Mammary epithelial cell (primary cell): Measurements from ENCODE around the gene IL23R.

Experiments used
- EZH2 ChIP-seq: IDR thresholded peaks from 2 replicates; pipeline ENCODE4 v1.6.1; 2012; ENCODE audit warnings: low read length, inconsistent platforms, borderline replicate concordance
- TF ChIP-seq, protein P1 (sequence below), 2 donors: IDR thresholded peaks in 1 of 2; conservative IDR thresholded peaks in 1 of 2; 2 replicates each; pipeline ENCODE4 v1.5.1; 2011 to 2012; ENCODE audit warnings: inconsistent platforms in 2 of 2, low read length in 2 of 2, mild to moderate bottlenecking in 2 of 2, control low read depth in 1 of 2, low read depth in 1 of 2; ENCODE audit not compliant: insufficient read depth in 1 of 2; ENCODE audit errors: extremely low read depth in 1 of 2

DNA sequence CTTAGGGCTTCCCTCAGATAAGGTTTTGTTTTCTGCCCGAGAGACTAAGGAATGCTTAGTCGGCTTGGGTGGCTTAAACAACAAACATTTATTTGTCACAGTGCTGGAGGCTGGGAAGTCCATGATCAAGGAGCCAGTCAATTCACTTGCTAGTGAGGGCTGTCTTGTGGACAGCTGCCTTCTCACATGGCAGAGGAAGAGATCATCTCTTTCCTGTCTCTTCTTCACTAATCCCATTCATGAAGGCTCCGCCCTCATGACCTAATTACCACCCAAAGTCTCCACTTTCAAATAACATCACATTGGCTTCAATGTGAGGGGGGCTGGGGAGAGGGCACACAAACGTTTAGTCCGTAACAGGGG lies 90.9 kb downstream of the IL23R start:
- TF ChIP-seq, protein P1, sequence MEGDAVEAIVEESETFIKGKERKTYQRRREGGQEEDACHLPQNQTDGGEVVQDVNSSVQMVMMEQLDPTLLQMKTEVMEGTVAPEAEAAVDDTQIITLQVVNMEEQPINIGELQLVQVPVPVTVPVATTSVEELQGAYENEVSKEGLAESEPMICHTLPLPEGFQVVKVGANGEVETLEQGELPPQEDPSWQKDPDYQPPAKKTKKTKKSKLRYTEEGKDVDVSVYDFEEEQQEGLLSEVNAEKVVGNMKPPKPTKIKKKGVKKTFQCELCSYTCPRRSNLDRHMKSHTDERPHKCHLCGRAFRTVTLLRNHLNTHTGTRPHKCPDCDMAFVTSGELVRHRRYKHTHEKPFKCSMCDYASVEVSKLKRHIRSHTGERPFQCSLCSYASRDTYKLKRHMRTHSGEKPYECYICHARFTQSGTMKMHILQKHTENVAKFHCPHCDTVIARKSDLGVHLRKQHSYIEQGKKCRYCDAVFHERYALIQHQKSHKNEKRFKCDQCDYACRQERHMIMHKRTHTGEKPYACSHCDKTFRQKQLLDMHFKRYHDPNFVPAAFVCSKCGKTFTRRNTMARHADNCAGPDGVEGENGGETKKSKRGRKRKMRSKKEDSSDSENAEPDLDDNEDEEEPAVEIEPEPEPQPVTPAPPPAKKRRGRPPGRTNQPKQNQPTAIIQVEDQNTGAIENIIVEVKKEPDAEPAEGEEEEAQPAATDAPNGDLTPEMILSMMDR (conservative IDR thresholded peaks at IDR 0.05 in 1 of 2, IDR thresholded peaks at IDR 0.05 in 1 of 2; ENCODE audit: extremely low read depth in 1 of 2, insufficient read depth in 1 of 2, low read depth in 1 of 2, low read length in 2 of 2), result no peak
- TF ChIP-seq EZH2, result no peak
